ES-I3 (cell line): ENCODE measurements around the gene ADAMTS15.

ENCODE experiments used
- H3K36me3 ChIP-seq: 2 replicates; pipeline ENCODE4 v1.6.1; 2013; ENCODE audit warnings: mild to moderate bottlenecking, low read length, control low read depth, moderate library complexity; ENCODE audit not compliant: insufficient read depth
- H3K4me1 ChIP-seq: 2 replicates; pipeline ENCODE4 v1.6.1; 2013; ENCODE audit warnings: mild to moderate bottlenecking, control low read depth, low read length; ENCODE audit not compliant: insufficient read depth
- H3K9ac ChIP-seq: 2 replicates; pipeline ENCODE4 v1.6.1; 2013; ENCODE audit warnings: low read depth, mild to moderate bottlenecking, low read length, moderate library complexity
- H3K9me3 ChIP-seq: 2 replicates; pipeline ENCODE4 v1.6.1; 2013; ENCODE audit warnings: mild to moderate bottlenecking, low read length, moderate library complexity; ENCODE audit not compliant: control insufficient read depth, insufficient read depth

The ADAMTS15 gene

DNA sequence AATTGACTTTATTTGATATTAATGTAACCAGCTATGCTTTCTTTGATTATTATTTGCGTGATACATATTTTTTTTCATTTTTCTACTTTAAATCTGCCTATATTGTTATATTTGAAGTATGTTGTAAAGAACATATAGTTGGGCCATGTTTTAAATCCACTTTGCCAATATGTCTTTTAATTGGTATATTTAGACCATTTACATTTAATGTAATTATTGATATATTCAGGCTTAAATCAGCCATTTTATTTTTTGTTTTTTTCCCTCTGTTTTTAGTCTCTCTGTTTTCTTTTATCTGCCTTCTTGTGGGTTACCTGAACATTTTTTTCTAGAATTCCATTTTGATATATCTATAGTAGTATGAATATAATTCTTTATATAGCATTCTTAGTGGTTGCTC lies 55.9 kb downstream of the ADAMTS15 start:
- Histone ChIP-seq H3K4me1 (peaks cover 4% of the 10 kb centered on the region; the same call in 1 of the 2 replicates), H3K9me3 (peaks cover 14% of the 10 kb centered on the region), H3K36me3 (no peaks in the 10 kb centered on the region), H3K9ac (no peak overlapping the region)

DNA sequence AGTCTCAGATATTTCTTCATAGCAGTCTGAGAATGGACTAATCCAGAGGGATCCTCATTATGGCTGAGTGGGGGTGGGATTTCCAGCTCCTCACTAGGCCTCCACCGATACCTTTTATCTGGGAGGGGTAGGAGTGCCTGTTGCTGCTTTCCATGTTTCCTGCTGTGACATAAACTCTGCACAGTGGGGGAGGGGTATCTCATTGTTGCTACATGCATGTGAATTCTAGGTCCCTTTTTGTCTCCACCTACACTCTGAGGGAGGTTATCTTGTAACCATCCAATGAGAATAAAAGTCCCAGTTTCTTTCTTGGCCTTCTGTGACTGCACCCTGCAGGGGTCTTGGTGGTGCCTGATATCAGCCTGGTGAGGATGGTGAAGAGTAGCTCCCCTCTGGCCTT lies 60.5 kb downstream of the ADAMTS15 start:
- Histone ChIP-seq H3K4me1 (peaks cover 4% of the 10 kb centered on the region; the same call in 1 of the 2 replicates), H3K9me3 (peaks cover 14% of the 10 kb centered on the region), H3K9ac (no peak overlapping the region), H3K36me3 (no peaks in the 10 kb centered on the region)

DNA sequence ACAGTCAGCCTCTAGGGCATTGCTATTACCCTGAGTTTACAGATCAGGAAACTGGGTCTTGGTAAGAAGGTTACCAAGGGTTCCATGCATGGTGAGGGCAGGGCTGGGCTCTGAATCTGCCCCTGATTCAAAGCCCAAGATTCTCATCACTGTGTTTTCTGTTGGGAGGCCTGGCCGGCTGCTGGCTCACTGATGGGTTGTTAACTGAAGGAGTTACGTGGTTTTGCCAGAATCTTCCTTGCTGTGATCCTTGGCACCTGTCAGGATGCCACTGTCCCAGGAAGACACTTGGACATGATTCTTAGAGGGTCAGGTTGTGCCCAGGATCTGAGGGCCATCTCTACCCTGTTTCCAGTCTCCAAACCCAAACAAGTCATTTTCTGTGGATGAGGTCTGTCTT lies 61.5 kb downstream of the ADAMTS15 start:
- H3K9me3 ChIP-seq = peaks cover 14% of the 10 kb centered on the region

GRCh38 chr11:130510407-130511006 lies 62.1 kb downstream of the ADAMTS15 start:
- Histone ChIP-seq H3K36me3 (no peaks in the 10 kb centered on the region), H3K4me1 (peaks cover 4% of the 10 kb centered on the region; the same call in 1 of the 2 replicates), H3K9me3 (peaks cover 14% of the 10 kb centered on the region), H3K9ac (no peak overlapping the region)

More for the DNA sequence above, 61.5 kb downstream of the ADAMTS15 start:
- Histone ChIP-seq H3K4me1 (peaks cover 4% of the 10 kb centered on the region; the same call in 1 of the 2 replicates), H3K36me3 (no peaks in the 10 kb centered on the region), H3K9ac (no peak overlapping the region)

DNA sequence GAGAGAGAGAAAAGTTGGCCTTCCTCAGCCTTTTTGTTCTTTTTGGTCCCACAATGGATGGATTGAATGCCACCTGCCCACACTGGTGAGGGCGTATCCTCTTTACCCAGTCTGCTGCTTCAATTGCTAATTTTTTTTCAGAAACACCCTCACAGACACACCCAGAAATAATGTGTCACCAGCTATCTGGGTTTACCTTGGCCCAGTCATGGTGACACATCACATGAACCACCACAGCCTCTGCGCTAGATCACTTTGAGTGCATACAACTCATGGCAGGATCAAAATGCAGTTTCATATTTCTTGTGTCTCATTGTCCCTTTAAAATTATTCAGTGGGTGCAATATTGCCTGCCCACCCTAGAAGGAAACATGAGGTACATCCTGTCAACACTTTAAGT lies 63.3 kb downstream of the ADAMTS15 start:
- Histone ChIP-seq H3K9me3 (peaks cover 11% of the 10 kb centered on the region), H3K36me3 (no peaks in the 10 kb centered on the region), H3K9ac (no peak overlapping the region), H3K4me1 (peaks cover 13% of the 10 kb centered on the region)

- H3K9me3 ChIP-seq = peaks cover 6% of the 10 kb centered on the region
- H3K9ac ChIP-seq = no peak overlapping the region
- H3K36me3 ChIP-seq = no peaks in the 10 kb centered on the region
- peaks cover 22% of the 10 kb centered on the region for H3K4me1 ChIP-seq
These were observed 64.2 kb downstream of the ADAMTS15 start for GRCh38 chr11:130512662-130513061.

DNA sequence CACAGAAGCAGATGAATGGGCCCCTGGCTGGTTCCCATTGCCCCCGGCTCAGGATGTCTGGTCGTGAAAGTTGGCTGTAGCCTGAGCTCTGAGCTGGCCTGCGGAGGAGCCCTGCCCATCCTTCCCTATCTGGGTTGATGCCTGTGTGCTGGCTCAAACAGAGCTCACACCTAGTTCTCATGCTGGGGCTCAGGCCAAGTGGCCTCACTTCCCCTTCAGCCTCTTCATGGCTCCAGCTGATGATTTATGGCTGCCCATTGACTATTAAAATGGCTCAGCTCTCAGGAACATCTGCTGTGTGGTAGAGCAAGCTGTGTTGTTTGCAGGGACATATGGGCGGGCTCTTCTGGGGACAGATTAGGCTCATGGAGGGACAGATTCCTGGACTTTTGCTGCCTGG lies 64.7 kb downstream of the ADAMTS15 start:
- Histone ChIP-seq H3K9ac (no peak overlapping the region), H3K36me3 (no peaks in the 10 kb centered on the region), H3K4me1 (peaks cover 24% of the 10 kb centered on the region), H3K9me3 (peaks cover 5% of the 10 kb centered on the region)

GRCh38 chr11:130514316-130514715 lies 65.9 kb downstream of the ADAMTS15 start:
- Histone ChIP-seq H3K9ac (no peak overlapping the region), H3K4me1 (peaks cover 21% of the 10 kb centered on the region), H3K9me3 (no peaks in the 10 kb centered on the region), H3K36me3 (no peaks in the 10 kb centered on the region)

DNA sequence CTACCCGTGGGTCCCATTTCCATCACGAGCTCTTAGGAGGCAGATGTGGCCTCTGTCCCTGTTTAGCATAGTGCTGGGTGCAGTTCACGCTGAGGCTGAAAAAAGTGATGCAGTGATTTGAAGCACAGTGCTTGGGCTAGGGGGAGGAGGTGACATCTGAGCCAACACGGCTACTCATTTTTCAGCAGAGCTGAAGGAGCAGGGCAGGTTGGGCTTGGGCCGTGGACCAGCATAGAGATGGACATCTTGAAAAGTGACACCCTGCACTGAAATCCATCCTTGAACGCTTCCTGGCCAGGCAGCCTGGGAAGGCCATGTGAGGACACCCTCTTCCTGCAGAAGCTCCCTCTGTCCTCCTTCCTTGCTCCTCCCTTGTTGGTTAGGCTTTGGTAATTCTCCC lies 66.4 kb downstream of the ADAMTS15 start:
- H3K4me1 ChIP-seq = peaks cover 21% of the 10 kb centered on the region
- H3K9ac ChIP-seq = no peak overlapping the region

DNA sequence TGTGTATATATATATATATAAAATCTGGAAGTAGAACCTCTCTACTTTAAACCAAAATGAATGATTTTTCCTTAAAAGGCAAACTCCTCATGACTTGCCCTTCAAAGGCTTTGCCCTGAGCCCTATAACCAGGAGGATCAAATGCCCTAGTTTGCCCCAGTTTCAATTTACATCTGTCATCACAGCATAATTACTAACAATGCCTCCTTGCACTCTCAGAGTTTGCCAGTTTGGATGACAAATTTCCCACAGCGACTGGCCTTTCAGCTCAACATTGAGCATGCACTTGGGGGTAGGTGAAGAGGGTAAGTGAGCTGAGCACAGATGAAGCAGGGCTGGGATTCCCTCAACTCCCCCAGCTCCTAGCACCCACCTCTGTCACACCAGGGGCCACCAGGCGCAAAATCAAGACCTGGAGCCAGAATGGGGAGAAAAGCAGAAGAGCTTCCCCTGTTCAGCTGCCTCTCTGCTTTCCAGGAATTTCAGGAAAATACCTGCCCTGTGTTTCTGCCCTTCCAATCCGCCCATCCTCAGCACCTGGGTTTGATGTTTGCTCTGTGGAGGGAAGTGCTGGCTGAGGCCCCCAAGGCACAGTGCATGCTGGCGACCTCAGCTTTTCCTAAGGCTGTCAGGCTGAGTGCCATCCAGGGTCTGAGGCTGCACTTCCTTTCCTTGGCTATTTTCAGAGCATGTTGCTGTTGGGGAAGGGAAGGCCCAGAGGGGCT lies 67.5 kb downstream of the ADAMTS15 start:
- Histone ChIP-seq H3K36me3 (no peaks in the 10 kb centered on the region), H3K9ac (no peak overlapping the region), H3K9me3 (no peaks in the 10 kb centered on the region), H3K4me1 (peaks cover 21% of the 10 kb centered on the region)

More for the DNA sequence above, 66.4 kb downstream of the ADAMTS15 start:
- H3K36me3 ChIP-seq = no peaks in the 10 kb centered on the region
- no peaks in the 10 kb centered on the region for H3K9me3 ChIP-seq

DNA sequence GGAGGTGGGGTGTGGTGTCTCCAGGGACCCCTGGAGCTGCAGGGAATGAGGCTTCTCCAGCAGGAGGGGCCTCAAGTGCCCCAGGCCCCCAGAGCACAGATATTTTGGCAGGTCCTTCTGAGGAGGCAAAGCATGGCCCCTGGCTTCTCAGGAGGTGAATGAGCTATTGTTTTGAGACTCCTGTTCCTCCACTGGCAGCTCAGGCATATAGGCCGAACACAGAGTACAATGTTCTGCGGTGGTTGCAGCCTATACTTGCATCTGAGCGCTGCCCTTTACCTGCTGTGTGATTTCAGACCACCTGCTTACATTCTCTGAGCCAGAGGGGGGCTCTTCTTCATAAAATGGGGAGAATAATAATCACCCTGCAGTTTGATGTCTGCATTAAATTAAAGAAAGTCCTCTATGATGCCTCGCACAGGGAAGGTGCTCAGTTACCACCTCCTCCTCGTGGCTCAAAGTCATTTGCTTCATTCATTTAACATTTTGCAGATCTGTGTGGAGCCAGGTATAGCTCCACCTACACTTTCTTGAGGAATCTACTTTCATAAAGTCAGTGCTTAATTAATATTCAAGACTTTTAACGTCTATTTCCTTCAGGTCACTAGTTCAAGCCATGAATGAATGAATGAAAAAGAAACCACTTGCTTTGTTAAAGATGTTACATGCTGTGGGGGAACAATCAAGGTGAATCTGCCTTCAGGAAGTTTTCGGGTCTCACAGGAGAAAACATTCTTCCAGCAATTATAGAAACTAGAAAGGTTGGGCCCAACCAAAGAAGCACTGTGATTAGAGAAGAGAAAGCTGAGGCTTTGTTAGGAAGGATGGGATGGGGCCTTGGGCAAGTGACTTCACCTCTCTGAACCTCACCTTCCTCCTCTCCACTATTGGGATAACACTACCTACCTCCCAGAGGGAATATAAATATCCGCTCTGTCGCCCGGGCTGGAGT lies 68.4 kb downstream of the ADAMTS15 start:
- Histone ChIP-seq H3K9ac (no peak overlapping the region; the same call in 1 of the 2 replicates), H3K9me3 (no peaks in the 10 kb centered on the region), H3K4me1 (peaks cover 23% of the 10 kb centered on the region), H3K36me3 (no peaks in the 10 kb centered on the region)

GRCh38 chr11:130518164-130518680 lies 69.8 kb downstream of the ADAMTS15 start:
- Histone ChIP-seq H3K9me3 (no peaks in the 10 kb centered on the region), H3K4me1 (peaks cover 34% of the 10 kb centered on the region), H3K9ac (no peak overlapping the region), H3K36me3 (no peaks in the 10 kb centered on the region)

GRCh38 chr11:130519128-130519932 lies 70.9 kb downstream of the ADAMTS15 start:
- Histone ChIP-seq H3K36me3 (no peaks in the 10 kb centered on the region), H3K4me1 (peaks cover 44% of the 10 kb centered on the region), H3K9me3 (no peaks in the 10 kb centered on the region), H3K9ac (no peak overlapping the region)
